Measurements from ENCODE around the gene VMAC. TPM values are rescaled to one million over a fixed set of nuclear protein-coding genes. Genes with fewer than 3 reads are reported as not detected.

The VMAC gene
- total RNA-seq, 1 donor from 2014 or later: 4.6 TPM

GRCh38 chr19:5863030-5863665, 41.5 kb upstream of the VMAC start:
- no peaks in the 10 kb centered on the region for H3K9me3 Mint-ChIP-seq
- DNase-seq (ENCODE audit: low spot score): no peak
- Histone ChIP-seq H3K4me3 (no peak overlapping the region), H3K9ac (no peak overlapping the region), H3K4me1 (no peaks in the 10 kb centered on the region), H2AFZ (replicated peaks) (no peak overlapping the region), H4K20me1 (ENCODE audit: low read depth) (no peaks in the 10 kb centered on the region), H3K36me3 (no peaks in the 10 kb centered on the region), H3F3A (ENCODE audit: low read depth) (no peaks in the 10 kb centered on the region), H3K27me3 (no peaks in the 10 kb centered on the region), H3K4me2 (no peak overlapping the region), H3K9me3 (ENCODE audit: low read depth) (no peaks in the 10 kb centered on the region), H3K27ac (no peak overlapping the region), H3K79me2 (ENCODE audit: low read depth) (no peaks in the 10 kb centered on the region)
- H3K27ac Mint-ChIP-seq: peak overlapping the region; percentile 29
- peaks cover 3% of the 10 kb centered on the region for H3K27me3 Mint-ChIP-seq (ENCODE audit: insufficient read depth, low read depth)
- no peaks in the 10 kb centered on the region for H3K4me1 Mint-ChIP-seq
- no peaks in the 10 kb centered on the region for H3K36me3 Mint-ChIP-seq
- TF ChIP-seq EZH2 (IDR thresholded peaks at IDR 0.05) (no peak), EZH2phosphoT487 (IDR thresholded peaks at IDR 0.05) (no peak), CTCF (IDR thresholded peaks at IDR 0.05) (no peak)
- H3K4me3 Mint-ChIP-seq: no peak overlapping the region

GRCh38 chr19:5864013-5864720, 40.5 kb upstream of the VMAC start:
- Mint-ChIP-seq H3K27me3 (ENCODE audit: insufficient read depth, low read depth) (peaks cover under 1% of the 10 kb centered on the region), H3K9me3 (no peaks in the 10 kb centered on the region), H3K36me3 (no peaks in the 10 kb centered on the region), H3K4me1 (no peaks in the 10 kb centered on the region), H3K27ac (peak overlapping the region; percentile 89), H3K4me3 (peak overlapping the region; percentile 50)
- Histone ChIP-seq H3K27ac (no peak overlapping the region), H3K36me3 (no peaks in the 10 kb centered on the region), H3K4me2 (no peak overlapping the region), H3K4me3 (no peak overlapping the region), H3K9me3 (ENCODE audit: low read depth) (no peaks in the 10 kb centered on the region), H4K20me1 (ENCODE audit: low read depth) (no peaks in the 10 kb centered on the region), H3F3A (ENCODE audit: low read depth) (no peaks in the 10 kb centered on the region), H3K79me2 (ENCODE audit: low read depth) (no peaks in the 10 kb centered on the region), H2AFZ (replicated peaks) (no peak overlapping the region), H3K9ac (no peak overlapping the region), H3K4me1 (no peaks in the 10 kb centered on the region), H3K27me3 (no peaks in the 10 kb centered on the region)
- DNase-seq (ENCODE audit: low spot score): no peak
- no peak for TF ChIP-seq EZH2 (IDR thresholded peaks at IDR 0.05)
- no peak for TF ChIP-seq CTCF (IDR thresholded peaks at IDR 0.05)
- no peak for TF ChIP-seq EZH2phosphoT487 (IDR thresholded peaks at IDR 0.05)

GRCh38 chr19:5864725-5865486, 39.8 kb upstream of the VMAC start:
- no peak for DNase-seq (ENCODE audit: low spot score)
- no peak overlapping the region for H3K4me2 ChIP-seq
- Mint-ChIP-seq H3K4me1 (no peaks in the 10 kb centered on the region), H3K27me3 (ENCODE audit: insufficient read depth, low read depth) (no peaks in the 10 kb centered on the region), H3K9me3 (no peaks in the 10 kb centered on the region), H3K27ac (peak overlapping the region; percentile 89), H3K36me3 (no peaks in the 10 kb centered on the region), H3K4me3 (peak overlapping the region; percentile 50)
- H3K79me2 ChIP-seq (ENCODE audit: low read depth): no peaks in the 10 kb centered on the region
- H3F3A ChIP-seq (ENCODE audit: low read depth): no peaks in the 10 kb centered on the region
- no peak overlapping the region for H2AFZ ChIP-seq (replicated peaks)
- H3K27ac ChIP-seq: no peak overlapping the region
- no peaks in the 10 kb centered on the region for H3K4me1 ChIP-seq
- no peaks in the 10 kb centered on the region for H3K27me3 ChIP-seq
- no peaks in the 10 kb centered on the region for H3K9me3 ChIP-seq (ENCODE audit: low read depth)
- no peaks in the 10 kb centered on the region for H4K20me1 ChIP-seq (ENCODE audit: low read depth)
- TF ChIP-seq EZH2phosphoT487 (IDR thresholded peaks at IDR 0.05): no peak
- TF ChIP-seq CTCF (IDR thresholded peaks at IDR 0.05): no peak
- no peak for TF ChIP-seq EZH2 (IDR thresholded peaks at IDR 0.05)
- no peak overlapping the region for H3K9ac ChIP-seq
- H3K4me3 ChIP-seq: no peak overlapping the region
- H3K36me3 ChIP-seq: no peaks in the 10 kb centered on the region

Data from neural progenitor cell (in vitro differentiated cells).